ENCODE measurements around the gene SSU72.

- TF ChIP-seq CTCF (IDR thresholded peaks at IDR 0.05) = no peak
- no peak for TF ChIP-seq POLR2A (IDR thresholded peaks at IDR 0.05)
Measured at GRCh38 chr1:1561801-1562470, 12.7 kb downstream of the SSU72 start.
